HEK293 (cell line): Measurements from ENCODE around the gene MBD3L2.

Experiments used
- AEBP2 ChIP-seq: fragments of 450-650 bp; formaldehyde crosslinking; IDR thresholded peaks from 2 replicates; pipeline ENCODE4 v1.5.1; 2016; ENCODE audit warnings: missing biosample characterization, missing genetic modification characterization, borderline replicate concordance
- BCL6B ChIP-seq: fragments of 450-650 bp; formaldehyde crosslinking; IDR thresholded peaks from 2 replicates; pipeline ENCODE4 v1.5.1; 2017; ENCODE audit warnings: missing biosample characterization, missing genetic modification characterization
- FEZF1 ChIP-seq: fragments of 450-650 bp; formaldehyde crosslinking; IDR thresholded peaks from 2 replicates; pipeline ENCODE4 v1.5.1; 2016; ENCODE audit warnings: missing biosample characterization, missing genetic modification characterization
- MYNN ChIP-seq: fragments of 450-650 bp; formaldehyde crosslinking; IDR thresholded peaks from 2 replicates; pipeline ENCODE4 v1.5.1; 2016; ENCODE audit warnings: missing biosample characterization, missing genetic modification characterization, borderline replicate concordance
- PRDM4 ChIP-seq: fragments of 450-650 bp; formaldehyde crosslinking; IDR thresholded peaks from 2 replicates; pipeline ENCODE4 v1.5.1; 2017; ENCODE audit warnings: missing biosample characterization, missing genetic modification characterization
- ZFP69B ChIP-seq: fragments of 450-650 bp; formaldehyde crosslinking; IDR thresholded peaks from 2 replicates; pipeline ENCODE4 v1.5.1; 2016; ENCODE audit warnings: missing biosample characterization, missing genetic modification characterization
- ZIC2 ChIP-seq: fragments of 450-650 bp; formaldehyde crosslinking; IDR thresholded peaks from 2 replicates; pipeline ENCODE4 v1.5.1; 2016; ENCODE audit warnings: missing biosample characterization, missing genetic modification characterization
- ZNF121 ChIP-seq: fragments of 450-650 bp; formaldehyde crosslinking; IDR thresholded peaks from 2 replicates; pipeline ENCODE4 v1.5.1; 2016; ENCODE audit warnings: missing biosample characterization, missing genetic modification characterization
- ZNF138 ChIP-seq: fragments of 450-650 bp; formaldehyde crosslinking; IDR thresholded peaks from 2 replicates; pipeline ENCODE4 v1.5.1; 2016; ENCODE audit warnings: missing biosample characterization, missing genetic modification characterization, borderline replicate concordance
- ZNF146 ChIP-seq: fragments of 450-650 bp; formaldehyde crosslinking; IDR thresholded peaks from 2 replicates; pipeline ENCODE4 v1.5.1; 2016; ENCODE audit warnings: missing biosample characterization, missing genetic modification characterization
- ZNF26 ChIP-seq: fragments of 450-650 bp; formaldehyde crosslinking; IDR thresholded peaks from 2 replicates; pipeline ENCODE4 v1.5.1; 2016; ENCODE audit warnings: missing biosample characterization, missing genetic modification characterization
- ZNF266 ChIP-seq: fragments of 450-650 bp; formaldehyde crosslinking; IDR thresholded peaks from 2 replicates; pipeline ENCODE4 v1.5.1; 2016; ENCODE audit warnings: missing biosample characterization, missing genetic modification characterization, low read depth
- ZNF292 ChIP-seq: fragments of 450-650 bp; formaldehyde crosslinking; IDR thresholded peaks from 2 replicates; pipeline ENCODE4 v1.5.1; 2016; ENCODE audit warnings: low read depth, missing biosample characterization, missing genetic modification characterization, borderline replicate concordance
- ZNF311 ChIP-seq: fragments of 450-650 bp; formaldehyde crosslinking; IDR thresholded peaks from 2 replicates; pipeline ENCODE4 v1.5.1; 2017; ENCODE audit warnings: missing biosample characterization, missing genetic modification characterization, borderline replicate concordance
- ZNF350 ChIP-seq: fragments of 450-650 bp; formaldehyde crosslinking; IDR thresholded peaks from 2 replicates; pipeline ENCODE4 v1.5.0; 2017; ENCODE audit warnings: missing biosample characterization, mild to moderate bottlenecking, missing genetic modification characterization
- ZNF433 ChIP-seq: fragments of 450-650 bp; formaldehyde crosslinking; IDR thresholded peaks from 2 replicates; pipeline ENCODE4 v1.5.1; 2016; ENCODE audit warnings: missing biosample characterization, missing genetic modification characterization, low read depth
- ZNF449 ChIP-seq: fragments of 450-650 bp; formaldehyde crosslinking; IDR thresholded peaks from 2 replicates; pipeline ENCODE4 v1.5.1; 2017; ENCODE audit warnings: missing biosample characterization, mild to moderate bottlenecking, missing genetic modification characterization, moderate library complexity
- ZNF488 ChIP-seq: fragments of 450-650 bp; formaldehyde crosslinking; IDR thresholded peaks from 2 replicates; pipeline ENCODE4 v1.5.1; 2016; ENCODE audit warnings: missing biosample characterization, missing genetic modification characterization
- ZNF513 ChIP-seq: fragments of 450-650 bp; IDR thresholded peaks from 2 replicates; pipeline ENCODE4 v1.5.1; 2018; ENCODE audit warnings: missing biosample characterization, missing genetic modification characterization
- ZNF600 ChIP-seq: fragments of 450-650 bp; formaldehyde crosslinking; IDR thresholded peaks from 2 replicates; pipeline ENCODE4 v1.5.1; 2016; ENCODE audit warnings: missing biosample characterization, missing genetic modification characterization
- ZNF621 ChIP-seq: fragments of 450-650 bp; formaldehyde crosslinking; IDR thresholded peaks from 2 replicates; pipeline ENCODE4 v1.5.1; 2017; ENCODE audit warnings: missing biosample characterization, missing genetic modification characterization
- ZNF623 ChIP-seq: fragments of 450-650 bp; formaldehyde crosslinking; IDR thresholded peaks from 2 replicates; pipeline ENCODE4 v1.5.1; 2016; ENCODE audit warnings: missing biosample characterization, missing genetic modification characterization
- ZNF658 ChIP-seq: fragments of 450-650 bp; formaldehyde crosslinking; IDR thresholded peaks from 2 replicates; pipeline ENCODE4; 2016; ENCODE audit warnings: missing biosample characterization, missing genetic modification characterization
- ZNF664 ChIP-seq: fragments of 450-650 bp; formaldehyde crosslinking; IDR thresholded peaks from 2 replicates; pipeline ENCODE4 v1.5.1; 2016; ENCODE audit warnings: missing biosample characterization, missing genetic modification characterization
- ZNF701 ChIP-seq: fragments of 450-650 bp; formaldehyde crosslinking; IDR thresholded peaks from 2 replicates; pipeline ENCODE4 v1.5.1; 2016; ENCODE audit warnings: missing biosample characterization, missing genetic modification characterization
- ZNF704 ChIP-seq: fragments of 450-650 bp; formaldehyde crosslinking; IDR thresholded peaks from 2 replicates; pipeline ENCODE4 v1.5.1; 2016; ENCODE audit warnings: missing biosample characterization, missing genetic modification characterization
- ZNF747 ChIP-seq: fragments of 450-650 bp; formaldehyde crosslinking; IDR thresholded peaks from 2 replicates; pipeline ENCODE4 v1.5.1; 2016; ENCODE audit warnings: missing biosample characterization, missing genetic modification characterization
- ZNF830 ChIP-seq: fragments of 450-650 bp; IDR thresholded peaks from 2 replicates; pipeline ENCODE4 v1.5.0; 2018; ENCODE audit warnings: missing biosample characterization, missing genetic modification characterization, low read depth, mild to moderate bottlenecking, moderate library complexity

MBD3L2 gene

GRCh38 chr19:7069042-7069903 lies 20.2 kb downstream of the MBD3L2 start, which contains the start of gene ZNF557 (continued):
- TF ChIP-seq ZNF704 (tag by site-specific recombination) (no peak), ZNF664 (no peak), ZNF146 (tag by site-specific recombination) (no peak), MYNN (tag by site-specific recombination) (no peak), ZNF600 (tag by site-specific recombination) (0 out of 2 replicates have a peak, but pooled peaks have one; percentile 30), BCL6B (tag by site-specific recombination) (no peak), ZNF513 (no peak), ZNF488 (tag by site-specific recombination) (no peak), ZNF658 (tag by site-specific recombination) (no peak), ZNF747 (tag by site-specific recombination) (no peak), PRDM4 (tag by site-specific recombination) (no peak), ZNF350 (tag by site-specific recombination) (no peak), ZNF701 (no peak), ZNF621 (tag by site-specific recombination) (no peak), AEBP2 (tag by site-specific recombination) (no peak), ZFP69B (no peak), ZNF311 (tag by site-specific recombination) (no peak), ZNF121 (tag by site-specific recombination) (no peak), ZNF449 (tag by site-specific recombination) (no peak), ZIC2 (no peak), ZNF433 (tag by site-specific recombination) (no peak), FEZF1 (tag by site-specific recombination) (no peak), ZNF623 (no peak), ZNF26 (tag by site-specific recombination) (no peak), ZNF830 (tag by site-specific recombination) (no peak), ZNF292 (no peak), ZNF266 (tag by site-specific recombination) (no peak), ZNF138 (no peak)
